Lower leg skin (tissue), 4 donors: ENCODE data around the gene CREBBP. TPM values are rescaled to one million over a fixed set of nuclear protein-coding genes. Genes with fewer than 3 reads are reported as not detected.

Source experiments
- DNase-seq, 2 donors: peaks; one replicate each; pipeline ENCODE4 v3.0.0-alpha.2; 2019; ENCODE audit warnings: low spot score in 2 of 2
- H3K4me3 ChIP-seq: fragments of 200-600 bp; sonication (generic); 2 replicates; pipeline ENCODE4 v1.5.1; 2017; ENCODE audit warnings: mild to moderate bottlenecking, low read depth; ENCODE audit not compliant: poor library complexity, severe bottlenecking
- CTCF ChIP-seq, 3 donors: fragments of 450-650 bp; IDR thresholded peaks; one replicate each; pipeline ENCODE4 v1.5.1; 2016; ENCODE audit warnings: antibody characterized with exemption in 3 of 3, mild to moderate bottlenecking in 3 of 3, moderate library complexity in 2 of 3
- POLR2A ChIP-seq, 2 donors: fragments of 450-650 bp; IDR thresholded peaks; one replicate each; pipeline ENCODE4 v1.6.1; 2016 to 2017; ENCODE audit warnings: antibody characterized with exemption in 2 of 2, mild to moderate bottlenecking in 1 of 2, moderate library complexity in 1 of 2
- WGBS, 2 donors: methylation state at CpG; one replicate each; pipeline ENCODE4 v1.1.5; 2018; 5-methylcytosine and 5-hydroxymethylcytosine counted together
- intact Hi-C: fragments of 100-400 bp; cut with DNase I; formaldehyde crosslinking; loops from one replicate; pipeline ENCODE4 v1.15.0; 2023; ENCODE audit warnings: low total_unique reads
- total RNA-seq, 4 donors: library from RNA; depleted of rRNA; stranded (reverse); fragments of >200 nt; gene quantifications; one replicate each; pipeline ENCODE4 v1.1.0, GENCODE V29; 2016

CREBBP gene
- total RNA-seq, 4 donors from 2014 or later = 45.5 to 152 (median 65.7) TPM

GRCh38 chr16:3838600-3839401, 41.7 kb downstream of the CREBBP start:
- 60 to 65% methylated on average over 9 of the region's 9 CpGs for WGBS, 2 donors
- no peak overlapping the region for H3K4me3 ChIP-seq
- intact Hi-C loops = no loop called here
- no peak for DNase-seq
- TF ChIP-seq POLR2A (IDR thresholded peaks at IDR 0.05) (no peak), CTCF (IDR thresholded peaks at IDR 0.05) (no peak)

GRCh38 chr16:3837851-3838586, 42.5 kb downstream of the CREBBP start:
- no peak for DNase-seq
- TF ChIP-seq POLR2A (IDR thresholded peaks at IDR 0.05) (no peak), CTCF (IDR thresholded peaks at IDR 0.05) (no peak)
- 69 to 70% methylated on average over 5 of the region's 5 CpGs for WGBS, 2 donors
- no peak overlapping the region for H3K4me3 ChIP-seq
- intact Hi-C loops = no loop called here

DNA sequence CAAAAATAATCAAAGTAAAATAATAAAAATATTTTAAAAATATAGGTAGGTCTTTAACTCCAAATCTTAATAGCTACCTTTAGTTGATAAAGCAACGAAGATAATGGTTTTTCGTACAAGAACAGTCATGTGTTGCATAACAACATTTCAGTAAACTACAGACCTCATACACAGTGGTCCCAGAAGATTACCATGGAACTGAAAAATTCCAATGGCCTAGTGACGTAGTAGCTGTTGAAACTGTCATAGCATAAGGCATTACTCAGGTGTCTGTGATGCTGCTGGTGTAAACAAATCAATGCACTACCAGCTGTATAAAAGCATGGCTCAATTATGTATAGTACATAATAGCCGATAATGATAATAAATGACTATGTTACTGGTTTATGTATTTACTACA, 43.9 kb downstream of the CREBBP start:
- H3K4me3 ChIP-seq = no peak overlapping the region
- WGBS, 2 donors = 91 to 93% methylated on average over 4 of the region's 4 CpGs
- intact Hi-C loops = no loop called here
- TF ChIP-seq POLR2A (IDR thresholded peaks at IDR 0.05) (no peak), CTCF (IDR thresholded peaks at IDR 0.05) (no peak)
- no peak for DNase-seq

GRCh38 chr16:3835089-3835602, 45.4 kb downstream of the CREBBP start:
- no peak overlapping the region for H3K4me3 ChIP-seq
- TF ChIP-seq POLR2A (IDR thresholded peaks at IDR 0.05) (no peak), CTCF (IDR thresholded peaks at IDR 0.05) (no peak)
- no peak for DNase-seq
- WGBS, 2 donors = 95 to 98% methylated on average over 7 of the region's 7 CpGs
- intact Hi-C loops = no loop called here

DNA sequence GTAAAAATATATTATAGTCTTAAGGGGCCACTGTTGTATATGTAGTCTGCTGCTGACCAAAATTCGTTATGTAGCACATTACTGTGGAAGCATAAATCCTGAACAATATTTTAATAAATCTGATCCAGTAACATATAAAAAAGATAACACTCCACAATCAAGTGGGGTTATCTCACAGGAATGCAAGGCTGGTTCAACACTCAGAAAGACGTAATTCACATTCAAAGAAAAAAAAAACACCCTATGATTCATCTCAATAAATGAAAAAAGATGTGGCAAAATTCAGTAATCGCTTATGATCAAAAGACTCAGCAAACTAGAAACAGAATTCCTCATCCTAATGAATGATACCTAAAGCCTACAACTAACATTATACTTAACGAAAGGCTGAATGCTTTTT, 47.8 kb downstream of the CREBBP start:
- no peak for TF ChIP-seq CTCF (IDR thresholded peaks at IDR 0.05)
- no peak for TF ChIP-seq POLR2A (IDR thresholded peaks at IDR 0.05)
- 83 to 86% methylated on average over 4 of the region's 4 CpGs for WGBS, 2 donors
- DNase-seq = no peak
- intact Hi-C loops = no loop called here
- no peak overlapping the region for H3K4me3 ChIP-seq
